ENCODE results near the gene MEX3D.

The MEX3D gene

GRCh38 chr19:1513499-1514294, 54.4 kb downstream of the MEX3D start:
- TF ChIP-seq, protein P1, sequence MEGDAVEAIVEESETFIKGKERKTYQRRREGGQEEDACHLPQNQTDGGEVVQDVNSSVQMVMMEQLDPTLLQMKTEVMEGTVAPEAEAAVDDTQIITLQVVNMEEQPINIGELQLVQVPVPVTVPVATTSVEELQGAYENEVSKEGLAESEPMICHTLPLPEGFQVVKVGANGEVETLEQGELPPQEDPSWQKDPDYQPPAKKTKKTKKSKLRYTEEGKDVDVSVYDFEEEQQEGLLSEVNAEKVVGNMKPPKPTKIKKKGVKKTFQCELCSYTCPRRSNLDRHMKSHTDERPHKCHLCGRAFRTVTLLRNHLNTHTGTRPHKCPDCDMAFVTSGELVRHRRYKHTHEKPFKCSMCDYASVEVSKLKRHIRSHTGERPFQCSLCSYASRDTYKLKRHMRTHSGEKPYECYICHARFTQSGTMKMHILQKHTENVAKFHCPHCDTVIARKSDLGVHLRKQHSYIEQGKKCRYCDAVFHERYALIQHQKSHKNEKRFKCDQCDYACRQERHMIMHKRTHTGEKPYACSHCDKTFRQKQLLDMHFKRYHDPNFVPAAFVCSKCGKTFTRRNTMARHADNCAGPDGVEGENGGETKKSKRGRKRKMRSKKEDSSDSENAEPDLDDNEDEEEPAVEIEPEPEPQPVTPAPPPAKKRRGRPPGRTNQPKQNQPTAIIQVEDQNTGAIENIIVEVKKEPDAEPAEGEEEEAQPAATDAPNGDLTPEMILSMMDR (IDR thresholded peaks at IDR 0.05; ENCODE audit: extremely low read depth, missing control alignments) = peak; percentile 44

GRCh38 chr19:1512671-1513498, 55.2 kb downstream of the MEX3D start, which contains the start of gene ADAMTSL5:
Gene ADAMTSL5 (minus strand): TSS chr19:1513019. CDS start chr19:1510943, 2,076 bp downstream.
- TF ChIP-seq, protein P1 (IDR thresholded peaks at IDR 0.05; ENCODE audit: extremely low read depth, missing control alignments) = peak; percentile 55
- peak; percentile 93 for DNase-seq (ENCODE audit: low spot score)

More at GRCh38 chr19:1513499-1514294, 54.4 kb downstream of the MEX3D start:
- DNase-seq (ENCODE audit: low spot score) = peak; percentile 84

GRCh38 chr19:1511318-1512317, 56.5 kb downstream of the MEX3D start:
- TF ChIP-seq, protein P1 (IDR thresholded peaks at IDR 0.05; ENCODE audit: extremely low read depth, missing control alignments) = no peak
- no peak for DNase-seq (ENCODE audit: low spot score)

DNA sequence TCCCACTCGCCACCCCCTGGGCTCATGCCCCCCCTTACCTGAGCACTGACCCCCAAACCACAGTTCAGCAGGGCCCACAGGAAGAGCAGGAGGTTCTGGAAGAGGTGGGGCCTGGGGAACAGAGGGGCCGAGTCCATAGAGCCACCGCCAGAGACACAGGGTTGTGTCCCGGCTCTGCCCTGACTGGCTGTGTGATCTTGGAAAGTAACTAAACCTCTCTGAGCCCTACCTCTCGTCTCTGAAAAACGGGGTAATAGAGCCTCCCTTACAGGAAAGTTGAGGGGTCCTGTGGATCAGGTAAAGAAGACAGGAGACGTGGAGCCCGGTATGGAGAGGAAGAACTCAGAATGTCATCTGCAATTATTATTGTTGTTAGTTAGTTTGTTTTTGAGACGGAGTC, 57.3 kb downstream of the MEX3D start:
- no peak for DNase-seq (ENCODE audit: low spot score)
- TF ChIP-seq, protein P1 (IDR thresholded peaks at IDR 0.05; ENCODE audit: extremely low read depth, missing control alignments) = no peak

DNA sequence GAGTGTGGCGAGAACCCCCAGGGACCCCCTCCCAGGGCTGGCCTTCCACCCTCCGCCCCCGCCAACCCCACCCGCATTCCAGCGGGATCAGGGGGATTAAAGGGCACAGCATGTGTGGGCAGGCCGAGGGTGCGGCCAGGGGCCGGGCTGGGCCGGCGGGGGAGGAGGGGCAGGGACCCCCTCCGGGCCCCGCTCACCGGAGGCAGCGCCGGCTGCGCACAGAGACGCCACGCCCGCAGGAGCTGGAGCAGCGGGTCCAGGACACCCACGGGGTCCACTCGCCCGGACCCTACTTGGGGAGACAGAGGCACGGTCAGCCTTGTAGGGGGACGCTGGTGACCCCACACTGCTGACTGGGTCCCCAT, 57.7 kb downstream of the MEX3D start:
- TF ChIP-seq, protein P1 (IDR thresholded peaks at IDR 0.05; ENCODE audit: extremely low read depth, missing control alignments) = no peak
- DNase-seq (ENCODE audit: low spot score) = no peak

DNA sequence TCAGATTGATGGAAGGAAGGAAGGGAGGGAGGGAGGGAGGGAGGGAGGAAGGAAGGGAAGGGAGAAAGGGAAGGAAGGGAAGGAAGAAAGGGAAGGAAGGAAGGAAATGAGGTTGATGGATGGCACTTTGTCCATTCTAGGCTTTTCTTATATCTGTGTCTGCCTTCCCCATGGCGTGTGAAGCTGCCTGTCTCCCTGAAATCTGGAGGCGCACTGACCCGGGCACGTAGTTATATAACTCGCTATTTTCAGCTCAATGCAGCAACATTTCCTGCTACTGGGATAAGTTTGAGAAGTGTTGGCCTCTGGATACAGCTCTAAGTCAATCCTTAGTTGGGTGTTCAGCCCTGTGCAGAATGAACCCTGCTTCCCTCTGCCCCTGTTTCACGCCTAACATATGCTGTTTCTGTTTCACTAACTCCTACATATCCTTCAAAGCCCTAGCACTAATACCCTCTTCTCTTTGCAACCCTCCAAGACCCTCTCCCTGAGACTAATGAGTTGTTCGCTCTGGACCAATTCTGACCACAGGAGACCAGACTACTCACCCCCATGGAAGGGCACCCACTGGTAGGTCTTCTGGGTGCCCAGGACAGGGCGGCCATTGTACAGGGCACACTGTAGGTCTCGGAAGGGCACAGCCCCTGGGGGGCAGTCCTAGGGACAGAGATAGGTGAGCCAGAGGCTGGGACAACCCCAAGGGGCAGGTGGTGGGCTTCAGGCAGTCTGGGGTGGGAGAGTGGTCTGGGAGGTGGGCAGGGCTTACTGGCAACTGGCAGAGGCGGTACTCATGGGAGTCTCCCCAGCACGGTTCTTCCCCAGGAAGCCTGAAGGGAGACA, 58.3 kb downstream of the MEX3D start:
- no peak for DNase-seq (ENCODE audit: low spot score)
- TF ChIP-seq, protein P1 (IDR thresholded peaks at IDR 0.05; ENCODE audit: extremely low read depth, missing control alignments) = no peak

All from GM20000 (cell line).